Mesendoderm (in vitro differentiated cells): ENCODE data around the gene AKAP6.

Experiments used
- DNase-seq: peaks from one replicate; pipeline ENCODE4 v3.0.0; 2013
- H2AK5ac ChIP-seq: 2 replicates; pipeline ENCODE4 v1.6.1; 2013; ENCODE audit warnings: low read length, inconsistent platforms
- H2BK120ac ChIP-seq: 2 replicates; pipeline ENCODE4 v1.6.1; 2013; ENCODE audit warnings: low read depth, mild to moderate bottlenecking, low read length, moderate library complexity, mixed read lengths
- H2BK15ac ChIP-seq: replicated peaks from 2 replicates; pipeline ENCODE4 v1.6.1; 2013; ENCODE audit warnings: low read depth, mild to moderate bottlenecking, moderate library complexity
- H2BK5ac ChIP-seq: 2 replicates; pipeline ENCODE4 v1.6.1; 2013; ENCODE audit warnings: low read length, inconsistent platforms
- H3K18ac ChIP-seq: 2 replicates; pipeline ENCODE4 v1.6.1; 2013; ENCODE audit warnings: mild to moderate bottlenecking, low read length, mixed read lengths
- H3K23ac ChIP-seq: one replicate; pipeline ENCODE4 v1.6.1; 2013; ENCODE audit warnings: low read length
- H3K27ac ChIP-seq: 2 replicates; pipeline ENCODE4 v1.5.1; 2013; ENCODE audit warnings: low read depth, mild to moderate bottlenecking, inconsistent platforms, low read length, moderate library complexity
- H3K27me3 ChIP-seq: 2 replicates; pipeline ENCODE4 v1.6.1; 2013; ENCODE audit warnings: low read length, control low read depth, mild to moderate bottlenecking, inconsistent platforms; ENCODE audit not compliant: insufficient read depth, poor library complexity
- H3K36me3 ChIP-seq: 2 replicates; pipeline ENCODE4 v1.6.1; 2013; ENCODE audit warnings: low read length, inconsistent platforms; ENCODE audit not compliant: control insufficient read depth, insufficient read depth
- H3K4ac ChIP-seq: one replicate; pipeline ENCODE4 v1.6.1; 2013; ENCODE audit warnings: low read depth, mild to moderate bottlenecking, low read length, moderate library complexity
- H3K4me1 ChIP-seq: 2 replicates; pipeline ENCODE4 v1.6.1; 2013; ENCODE audit warnings: low read depth, low read length, inconsistent platforms; ENCODE audit not compliant: control insufficient read depth
- H3K4me2 ChIP-seq: 2 replicates; pipeline ENCODE4 v1.6.1; 2013; ENCODE audit warnings: low read length
- H3K4me3 ChIP-seq: 2 replicates; pipeline ENCODE4 v1.5.1; 2013; ENCODE audit warnings: mild to moderate bottlenecking, low read length
- H3K56ac ChIP-seq: one replicate; pipeline ENCODE4 v1.6.1; 2013; ENCODE audit warnings: low read length
- H3K79me1 ChIP-seq: 2 replicates; pipeline ENCODE4 v1.6.1; 2013; ENCODE audit warnings: low read length, inconsistent platforms
- H3K79me2 ChIP-seq: 2 replicates; pipeline ENCODE4 v1.6.1; 2013; ENCODE audit warnings: mild to moderate bottlenecking, low read length; ENCODE audit not compliant: control insufficient read depth, insufficient read depth
- H3K9ac ChIP-seq: 2 replicates; pipeline ENCODE4 v1.6.1; 2013; ENCODE audit warnings: low read length, inconsistent platforms
- H4K5ac ChIP-seq: one replicate; pipeline ENCODE4 v1.6.1; 2013; ENCODE audit warnings: low read length
- H4K8ac ChIP-seq: one replicate; pipeline ENCODE4 v1.6.1; 2013; ENCODE audit warnings: low read depth, mild to moderate bottlenecking, control low read depth, low read length, moderate library complexity
- WGBS: extraction: QIAGEN DNeasy Blood & Tissue Kit; methylation state at CpG from one replicate; pipeline ENCODE4 v1.1.7; 2013; ENCODE audit warnings: low lambda C conversion rate, missing lambda C conversion rate; ENCODE audit not compliant: insufficient coverage; ENCODE audit errors: extremely low coverage; 5-methylcytosine and 5-hydroxymethylcytosine counted together

The AKAP6 gene

GRCh38 chr14:32312010-32312331 is 17.1 kb upstream of the AKAP6 start:
- WGBS, result no CpG with 5 or more reads among the region's 4 CpGs
- Histone ChIP-seq H3K18ac (no peak overlapping the region), H3K23ac (no peak overlapping the region), H3K79me2 (no peaks in the 10 kb centered on the region), H3K4me2 (no peak overlapping the region), H3K27me3 (no peaks in the 10 kb centered on the region), H3K27ac (no peak overlapping the region), H3K56ac (no peak overlapping the region), H2BK120ac (no peak overlapping the region), H3K36me3 (no peaks in the 10 kb centered on the region), H3K4me1 (peaks cover 2% of the 10 kb centered on the region), H4K5ac (no peak overlapping the region), H2BK5ac (no peak overlapping the region), H2BK15ac (no peak overlapping the region), H3K9ac (no peak overlapping the region), H4K8ac (no peak overlapping the region), H3K79me1 (no peaks in the 10 kb centered on the region), H3K4me3 (no peak overlapping the region), H2AK5ac (no peak overlapping the region), H3K4ac (no peak overlapping the region)
- DNase-seq, result no peak

- Histone ChIP-seq H4K8ac (no peak overlapping the region), H2BK5ac (no peak overlapping the region), H3K79me1 (no peaks in the 10 kb centered on the region), H3K27ac (no peak overlapping the region), H3K4me3 (no peak overlapping the region), H3K9ac (no peak overlapping the region), H2BK120ac (no peak overlapping the region), H3K4ac (no peak overlapping the region), H3K18ac (no peak overlapping the region), H3K4me2 (no peak overlapping the region), H3K79me2 (no peaks in the 10 kb centered on the region), H3K27me3 (no peaks in the 10 kb centered on the region), H3K36me3 (no peaks in the 10 kb centered on the region), H3K56ac (no peak overlapping the region), H4K5ac (no peak overlapping the region), H2AK5ac (no peak overlapping the region), H2BK15ac (no peak overlapping the region), H3K23ac (no peak overlapping the region), H3K4me1 (peaks cover 2% of the 10 kb centered on the region)
- WGBS, result no CpG with 5 or more reads among the region's 5 CpGs
- DNase-seq, result peak; percentile 11
Observed at GRCh38 chr14:32313844-32314376, 15.2 kb upstream of the AKAP6 start.

GRCh38 chr14:32318087-32318795 is 10.9 kb upstream of the AKAP6 start:
- H4K8ac ChIP-seq, result no peak overlapping the region
- no peak overlapping the region for H2BK5ac ChIP-seq
- no peaks in the 10 kb centered on the region for H3K27me3 ChIP-seq
- no peak overlapping the region for H2AK5ac ChIP-seq
- DNase-seq, result no peak
- H3K79me1 ChIP-seq, result no peaks in the 10 kb centered on the region
- WGBS, result no CpG with 5 or more reads among the region's 7 CpGs
- no peaks in the 10 kb centered on the region for H3K36me3 ChIP-seq
- H3K4me2 ChIP-seq, result no peak overlapping the region
- no peak overlapping the region for H2BK15ac ChIP-seq
- H3K9ac ChIP-seq, result no peak overlapping the region
- no peak overlapping the region for H3K18ac ChIP-seq
- no peaks in the 10 kb centered on the region for H3K79me2 ChIP-seq
- H2BK120ac ChIP-seq, result no peak overlapping the region
- no peak overlapping the region for H3K23ac ChIP-seq
- H3K4me1 ChIP-seq, result peaks cover 2% of the 10 kb centered on the region
- H3K56ac ChIP-seq, result no peak overlapping the region
- no peak overlapping the region for H3K27ac ChIP-seq
- no peak overlapping the region for H3K4ac ChIP-seq
- H4K5ac ChIP-seq, result no peak overlapping the region
- H3K4me3 ChIP-seq, result no peak overlapping the region

GRCh38 chr14:32319368-32320049 is 9.6 kb upstream of the AKAP6 start:
- no peak overlapping the region for H2BK5ac ChIP-seq
- no peaks in the 10 kb centered on the region for H3K4me1 ChIP-seq
- no peaks in the 10 kb centered on the region for H3K79me1 ChIP-seq

GRCh38 chr14:32324601-32325000 is 4.5 kb upstream of the AKAP6 start:
- Histone ChIP-seq H2BK15ac (no peak overlapping the region), H3K56ac (no peak overlapping the region), H3K27ac (no peak overlapping the region), H3K4me1 (no peaks in the 10 kb centered on the region), H3K4me3 (no peak overlapping the region), H3K27me3 (no peaks in the 10 kb centered on the region), H4K8ac (no peak overlapping the region), H2AK5ac (no peak overlapping the region), H3K4me2 (no peak overlapping the region), H3K23ac (no peak overlapping the region), H3K18ac (no peak overlapping the region), H4K5ac (no peak overlapping the region), H2BK120ac (no peak overlapping the region), H3K36me3 (no peaks in the 10 kb centered on the region), H3K4ac (no peak overlapping the region), H3K9ac (no peak overlapping the region), H3K79me2 (no peaks in the 10 kb centered on the region), H3K79me1 (no peaks in the 10 kb centered on the region), H2BK5ac (no peak overlapping the region)
- DNase-seq, result no peak
- WGBS, result no CpG with 5 or more reads among the region's 1 CpG

More at GRCh38 chr14:32319368-32320049, 9.6 kb upstream of the AKAP6 start:
- Histone ChIP-seq H2AK5ac (no peak overlapping the region), H3K9ac (no peak overlapping the region), H3K36me3 (no peaks in the 10 kb centered on the region), H3K56ac (no peak overlapping the region), H3K27me3 (no peaks in the 10 kb centered on the region), H3K23ac (no peak overlapping the region), H4K5ac (no peak overlapping the region), H3K4me3 (no peak overlapping the region), H3K27ac (no peak overlapping the region), H3K79me2 (no peaks in the 10 kb centered on the region), H3K4me2 (no peak overlapping the region), H3K18ac (no peak overlapping the region), H4K8ac (no peak overlapping the region), H2BK120ac (no peak overlapping the region), H2BK15ac (no peak overlapping the region), H3K4ac (no peak overlapping the region)
- no peak for DNase-seq
